B cell (primary cell): ENCODE results near the gene BNIPL.

Source experiments
- EZH2 ChIP-seq: IDR thresholded peaks from 2 replicates; pipeline ENCODE4 v1.6.1; 2012; ENCODE audit warnings: borderline replicate concordance, low read depth, mild to moderate bottlenecking, moderate library complexity, low read length; ENCODE audit not compliant: insufficient read depth, poor library complexity, severe bottlenecking
- TF ChIP-seq, protein P1 (sequence below): fragments of 200-600 bp; IDR thresholded peaks from one replicate; pipeline ENCODE4 v1.8.0; 2022; ENCODE audit warnings: antibody characterized with exemption, mild to moderate bottlenecking

DNA sequence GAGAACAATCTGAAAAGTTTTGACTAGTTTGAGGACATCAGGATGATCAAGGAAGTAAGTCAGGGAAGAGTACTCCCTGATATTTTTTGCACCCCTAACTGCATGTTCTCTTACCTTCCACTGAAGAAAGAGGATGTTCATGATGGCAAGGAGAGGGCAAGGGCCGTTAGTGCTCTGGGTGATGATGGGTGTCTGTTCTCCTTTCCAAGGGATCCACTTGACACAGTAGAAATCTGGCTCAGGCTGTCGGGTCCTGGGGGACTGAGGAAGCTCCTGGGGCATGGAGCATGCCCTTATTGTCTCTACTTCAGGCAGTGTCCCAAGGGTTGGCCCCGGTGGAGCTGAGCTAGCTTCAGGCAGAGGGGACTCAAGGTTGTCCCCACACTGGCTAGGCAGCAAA, 34.3 kb upstream of the BNIPL start:
- TF ChIP-seq, protein P1, sequence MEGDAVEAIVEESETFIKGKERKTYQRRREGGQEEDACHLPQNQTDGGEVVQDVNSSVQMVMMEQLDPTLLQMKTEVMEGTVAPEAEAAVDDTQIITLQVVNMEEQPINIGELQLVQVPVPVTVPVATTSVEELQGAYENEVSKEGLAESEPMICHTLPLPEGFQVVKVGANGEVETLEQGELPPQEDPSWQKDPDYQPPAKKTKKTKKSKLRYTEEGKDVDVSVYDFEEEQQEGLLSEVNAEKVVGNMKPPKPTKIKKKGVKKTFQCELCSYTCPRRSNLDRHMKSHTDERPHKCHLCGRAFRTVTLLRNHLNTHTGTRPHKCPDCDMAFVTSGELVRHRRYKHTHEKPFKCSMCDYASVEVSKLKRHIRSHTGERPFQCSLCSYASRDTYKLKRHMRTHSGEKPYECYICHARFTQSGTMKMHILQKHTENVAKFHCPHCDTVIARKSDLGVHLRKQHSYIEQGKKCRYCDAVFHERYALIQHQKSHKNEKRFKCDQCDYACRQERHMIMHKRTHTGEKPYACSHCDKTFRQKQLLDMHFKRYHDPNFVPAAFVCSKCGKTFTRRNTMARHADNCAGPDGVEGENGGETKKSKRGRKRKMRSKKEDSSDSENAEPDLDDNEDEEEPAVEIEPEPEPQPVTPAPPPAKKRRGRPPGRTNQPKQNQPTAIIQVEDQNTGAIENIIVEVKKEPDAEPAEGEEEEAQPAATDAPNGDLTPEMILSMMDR = no peak
- no peak for TF ChIP-seq EZH2
